Non-pigmented ciliary epithelial cell (primary cell): ENCODE results near the gene PLEKHA6.

ENCODE experiments used
- DNase-seq: peaks from one replicate; pipeline ENCODE4 v3.0.0-alpha.2; 2010; ENCODE audit warnings: low read depth

The PLEKHA6 gene

GRCh38 chr1:204190212-204191211 is 169.2 kb downstream of the PLEKHA6 start:
- no peak for DNase-seq

- no peak for DNase-seq
These were observed 170.6 kb downstream of the PLEKHA6 start for GRCh38 chr1:204188959-204189639.

- no peak for DNase-seq
These were observed 173.1 kb downstream of the PLEKHA6 start for GRCh38 chr1:204186597-204186996.

- DNase-seq = no peak
These were observed 178.6 kb downstream of the PLEKHA6 start for GRCh38 chr1:204181116-204181515.

- DNase-seq = no peak
These were observed 179.6 kb downstream of the PLEKHA6 start for GRCh38 chr1:204180133-204180532.

- DNase-seq = no peak
These were observed 181.0 kb downstream of the PLEKHA6 start for GRCh38 chr1:204178487-204179281.

GRCh38 chr1:204177133-204177532 is 182.6 kb downstream of the PLEKHA6 start:
- DNase-seq = no peak

GRCh38 chr1:204176049-204176448 is 183.7 kb downstream of the PLEKHA6 start:
- no peak for DNase-seq

- no peak for DNase-seq
These were observed 184.8 kb downstream of the PLEKHA6 start for GRCh38 chr1:204174958-204175357.

GRCh38 chr1:204172404-204173029 is 187.2 kb downstream of the PLEKHA6 start:
- DNase-seq = no peak

- DNase-seq = peak; percentile 37
These were observed 188.0 kb downstream of the PLEKHA6 start for GRCh38 chr1:204171751-204172178.

- DNase-seq = no peak
These were observed 189.1 kb downstream of the PLEKHA6 start for GRCh38 chr1:204170494-204171155.

- no peak for DNase-seq
These were observed 189.9 kb downstream of the PLEKHA6 start for GRCh38 chr1:204169858-204170257.
